Activated CD4-positive, alpha-beta T cell treated with anti-CD3 and anti-CD28 coated beads, Interleukin-2, amount 50 U/mL, for 24 hours (primary cell): ENCODE data around the gene SLAMF8.

Source experiments
- DNase-seq, 2 donors: peaks; one replicate each; pipeline ENCODE4 v3.0.0-alpha.2; 2020; ENCODE audit warnings: low read depth in 1 of 2, low spot score in 1 of 2

Gene SLAMF8

GRCh38 chr1:159826441-159827101 lies at the start of gene SLAMF8:
SLAMF8 (plus strand) TSS chr1:159826873; CDS start chr1:159826899, 26 bp downstream.
- DNase-seq: peak in 1 of 2 donors; percentile 24

- no peak for DNase-seq
These were observed 48.4 kb upstream of the SLAMF8 start for GRCh38 chr1:159778266-159778665.

- no peak for DNase-seq
These were observed 47.2 kb upstream of the SLAMF8 start for GRCh38 chr1:159779403-159779851.

GRCh38 chr1:159780583-159781582 lies 45.8 kb upstream of the SLAMF8 start, which contains the start of gene DUSP23:
DUSP23 (plus strand) TSS chr1:159780962; CDS start chr1:159781101, 139 bp downstream.
- peak; percentile 83 to 91 for DNase-seq

- no peak for DNase-seq
These were observed 44.7 kb upstream of the SLAMF8 start for GRCh38 chr1:159781992-159782391.

- DNase-seq: no peak
These were observed 42.9 kb upstream of the SLAMF8 start for GRCh38 chr1:159783724-159784123.

DNA sequence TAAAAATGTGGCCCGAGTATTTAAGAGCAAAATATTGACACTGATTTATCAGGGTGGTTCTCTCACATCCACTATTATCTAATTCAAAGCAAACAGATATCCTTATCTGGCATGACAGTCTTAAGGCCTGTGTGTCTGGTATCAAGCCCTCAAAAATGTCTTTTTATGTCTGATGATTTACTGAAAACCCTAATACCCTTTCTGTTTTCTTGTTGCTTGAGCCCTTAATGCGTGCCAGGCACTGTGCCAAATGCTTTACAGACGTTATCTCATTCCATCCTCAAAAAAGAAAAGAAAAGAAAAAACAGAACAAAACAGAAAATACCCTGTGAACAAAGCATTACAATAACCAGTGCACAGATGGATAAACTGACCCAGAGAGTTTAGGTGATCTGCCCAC lies 40.2 kb upstream of the SLAMF8 start:
- DNase-seq: no peak

- no peak for DNase-seq
These were observed 39.7 kb upstream of the SLAMF8 start for GRCh38 chr1:159786966-159787365.

- no peak for DNase-seq
These were observed 36.3 kb upstream of the SLAMF8 start for GRCh38 chr1:159790237-159790917.

GRCh38 chr1:159791031-159791430 lies 35.6 kb upstream of the SLAMF8 start:
- DNase-seq: no peak

DNA sequence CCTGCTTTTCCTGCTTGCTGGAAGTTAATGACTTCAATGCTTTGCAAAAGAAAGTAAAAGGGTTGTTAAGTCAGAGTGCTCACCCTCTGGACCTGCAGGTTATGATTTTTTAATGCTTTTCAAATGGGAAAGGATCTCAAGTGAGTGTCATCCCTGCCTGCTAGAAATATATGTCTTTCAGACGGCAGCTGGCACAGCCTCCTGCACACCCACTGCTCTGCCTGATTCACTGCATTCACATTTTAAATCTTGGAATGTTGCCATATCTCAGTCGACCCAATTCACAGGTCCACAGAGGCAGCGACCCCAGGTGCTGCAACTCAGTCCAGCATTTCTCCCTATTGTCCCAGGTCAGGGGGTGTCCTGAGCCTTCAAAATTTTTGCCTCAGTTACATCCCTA lies 35.2 kb upstream of the SLAMF8 start:
- no peak for DNase-seq

DNA sequence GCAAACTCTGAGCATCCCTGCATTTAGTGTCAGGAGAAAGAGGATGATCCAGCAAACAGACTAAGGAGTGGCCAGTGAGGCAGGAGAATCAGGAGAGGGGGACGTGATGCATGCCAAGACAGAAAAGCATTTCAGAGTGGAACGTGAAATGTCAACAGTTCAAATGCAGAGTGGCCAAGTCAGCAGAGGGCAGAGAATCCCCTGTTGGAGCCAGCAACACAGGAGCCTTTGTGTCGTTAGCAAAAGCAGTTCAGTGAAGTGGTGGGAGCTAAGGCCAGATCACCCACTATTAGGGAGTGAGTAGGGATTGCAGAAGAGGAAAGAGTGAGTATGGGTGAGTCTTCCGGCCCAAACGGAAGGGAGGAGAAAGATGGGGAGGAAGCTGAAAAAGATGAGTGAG lies 31.1 kb upstream of the SLAMF8 start:
- DNase-seq: no peak

DNA sequence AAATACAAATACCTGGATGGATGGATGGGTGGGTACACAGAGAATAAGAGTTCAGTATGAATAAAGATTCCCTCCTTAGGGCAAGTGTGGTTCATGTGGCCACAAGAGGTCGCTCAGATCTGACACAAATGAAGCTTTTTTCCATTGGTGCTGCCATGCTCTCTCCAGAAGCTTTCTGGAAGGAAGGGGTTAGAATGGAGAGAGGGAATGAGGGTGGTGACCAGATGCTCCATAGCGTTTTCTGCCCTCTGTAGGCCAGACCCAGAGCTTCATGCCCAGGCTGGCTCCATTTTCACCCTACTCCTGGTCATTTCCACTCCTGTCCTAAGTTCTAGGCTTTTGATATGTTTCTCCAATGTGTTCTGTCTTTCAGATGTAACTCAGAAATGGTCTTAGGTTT lies 27.8 kb upstream of the SLAMF8 start:
- peak in 1 of 2 donors; percentile 30 for DNase-seq

DNA sequence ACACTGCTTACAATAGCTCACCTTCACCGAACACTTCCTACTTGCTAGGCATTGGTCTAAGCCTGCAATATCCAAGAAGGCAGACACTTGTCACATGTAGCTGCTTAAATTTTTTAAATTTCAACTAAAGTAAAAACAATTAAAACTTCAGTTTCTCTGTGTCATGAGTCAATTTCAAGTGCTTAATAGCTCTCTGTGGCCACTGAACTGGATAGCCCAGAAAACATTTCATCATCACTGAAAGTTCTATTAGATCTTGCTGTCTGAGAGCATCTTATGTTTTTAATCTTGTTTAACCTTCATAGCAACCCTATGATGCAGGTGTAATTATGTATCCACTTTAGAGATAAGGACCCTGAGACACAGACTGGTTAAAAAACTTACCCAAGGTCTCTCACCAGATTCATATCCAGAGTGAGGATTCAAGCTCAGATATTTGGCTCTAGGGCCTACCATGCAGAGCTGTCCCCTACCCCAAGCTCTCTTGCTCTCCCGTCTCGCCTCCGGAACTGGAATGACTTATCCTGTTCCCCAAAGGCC lies 27.2 kb upstream of the SLAMF8 start:
- DNase-seq: no peak

GRCh38 chr1:159800177-159800930 lies 26.3 kb upstream of the SLAMF8 start:
- no peak for DNase-seq

- no peak for DNase-seq
These were observed 24.6 kb upstream of the SLAMF8 start, which contains the start of gene FCRL6 for GRCh38 chr1:159802111-159802510. FCRL6 (plus strand) TSS chr1:159802360; CDS start chr1:159802425, 65 bp downstream.

GRCh38 chr1:159803956-159804689 lies 22.6 kb upstream of the SLAMF8 start:
- no peak for DNase-seq

- DNase-seq: no peak
These were observed 21.7 kb upstream of the SLAMF8 start for GRCh38 chr1:159804924-159805323.

- no peak for DNase-seq
These were observed 10.7 kb upstream of the SLAMF8 start for GRCh38 chr1:159815926-159816325.
